Right lobe of liver (tissue), 6 donors: ENCODE results near the gene HELQ. TPM values are rescaled to one million over a fixed set of nuclear protein-coding genes. Genes with fewer than 3 reads are reported as not detected.
A peak's percentile ranks its signal among the peaks of the same experiment; 100 is the strongest.

Source experiments
- ATAC-seq, 4 donors: fragments of 200-7000 bp; cut with Tn5 transposase; one replicate each; pipeline ENCODE4 v1.9.1; 2020; ENCODE audit warnings: mild to moderate bottlenecking in 4 of 4, moderate library complexity in 4 of 4
- DNase-seq, 3 donors: peaks; one replicate each; pipeline ENCODE4 v3.0.0-alpha.2; 2020
- H3K27ac ChIP-seq, 3 donors: fragments of 200-600 bp; one replicate each; pipeline ENCODE4 v1.8.0; 2022
- H3K27me3 ChIP-seq, 2 donors: fragments of 200-600 bp; one replicate each; pipeline ENCODE4 v1.8.0; 2022
- H3K36me3 ChIP-seq, 4 donors: fragments of 200-600 bp; sonication (generic) in 1 of 4; one replicate each; pipeline versions ENCODE4 v1.5.1 to v1.8.0; 2017 to 2022; ENCODE audit warnings: control low read depth in 1 of 4
- H3K4me1 ChIP-seq, 4 donors: fragments of 200-600 bp; sonication (generic) in 1 of 4; one replicate each; pipeline versions ENCODE4 v1.5.1 to v1.8.0; 2017 to 2022; ENCODE audit warnings: control low read depth in 1 of 4
- H3K4me3 ChIP-seq, 3 donors: fragments of 200-600 bp; one replicate each; pipeline ENCODE4 v1.8.0; 2022
- H3K9me3 ChIP-seq, 4 donors: fragments of 200-600 bp; sonication (generic) in 1 of 4; one replicate each; pipeline versions ENCODE4 v1.5.1 to v1.8.0; 2017 to 2022; ENCODE audit warnings: control low read depth in 1 of 4
- POLR2A ChIP-seq: fragments of 450-650 bp; IDR thresholded peaks from one replicate; pipeline ENCODE4 v1.6.1; 2017; ENCODE audit warnings: antibody characterized with exemption, mild to moderate bottlenecking
- WGBS: methylation state at CpG from one replicate; pipeline ENCODE4 v1.1.6; 2018; ENCODE audit warnings: low coverage, low lambda C conversion rate; ENCODE audit not compliant: insufficient coverage; ENCODE audit errors: missing lambda C conversion rate; 5-methylcytosine and 5-hydroxymethylcytosine counted together
- intact Hi-C, 2 donors: fragments of 100-400 bp; cut with DNase I; formaldehyde crosslinking; loops; one replicate each; pipeline versions ENCODE4 v1.11.2 to v1.14.1; 2022
- long read RNA-seq: library from polyadenylated mRNA; unstranded; transcript quantifications from one replicate; pipeline ENCODE4 v2.0.0, GENCODE V29; 2019
- total RNA-seq, 6 experiments: library from RNA; depleted of rRNA in 2 of 6; stranded (reverse); fragments of >200 nt in 2 of 6; fragmentation: NEBNext Ultra II Directional in 3 of 6; extraction: Animal tissue kit (Norgen Biotek cat#: 25700) in 3 of 6; gene quantifications; one replicate each; pipeline versions ENCODE4 v1.1.0 to v1.2.4, GENCODE V29; 2016 to 2023
- TF ChIP-seq, protein P1 (sequence below), 4 donors: fragments of 200-600 bp in 3 of 4; fragments of 450-650 bp in 1 of 4; IDR thresholded peaks; one replicate each; pipeline versions ENCODE4 v1.5.1 to v1.8.0; 2016 to 2022; ENCODE audit warnings: antibody characterized with exemption in 4 of 4, mild to moderate bottlenecking in 2 of 4
- donor health status: DM: no; HTN: yes; CAD: no.
- donor health status: DM: no; HTN: no; CAD: no.
- donor health status: DM: no; HTN: no; CAD: no.
- donor health status: DM: no; HTN: yes; CAD: no.
- donor health status: DM: no; HTN: yes; CAD: no.

HELQ gene, protein sequence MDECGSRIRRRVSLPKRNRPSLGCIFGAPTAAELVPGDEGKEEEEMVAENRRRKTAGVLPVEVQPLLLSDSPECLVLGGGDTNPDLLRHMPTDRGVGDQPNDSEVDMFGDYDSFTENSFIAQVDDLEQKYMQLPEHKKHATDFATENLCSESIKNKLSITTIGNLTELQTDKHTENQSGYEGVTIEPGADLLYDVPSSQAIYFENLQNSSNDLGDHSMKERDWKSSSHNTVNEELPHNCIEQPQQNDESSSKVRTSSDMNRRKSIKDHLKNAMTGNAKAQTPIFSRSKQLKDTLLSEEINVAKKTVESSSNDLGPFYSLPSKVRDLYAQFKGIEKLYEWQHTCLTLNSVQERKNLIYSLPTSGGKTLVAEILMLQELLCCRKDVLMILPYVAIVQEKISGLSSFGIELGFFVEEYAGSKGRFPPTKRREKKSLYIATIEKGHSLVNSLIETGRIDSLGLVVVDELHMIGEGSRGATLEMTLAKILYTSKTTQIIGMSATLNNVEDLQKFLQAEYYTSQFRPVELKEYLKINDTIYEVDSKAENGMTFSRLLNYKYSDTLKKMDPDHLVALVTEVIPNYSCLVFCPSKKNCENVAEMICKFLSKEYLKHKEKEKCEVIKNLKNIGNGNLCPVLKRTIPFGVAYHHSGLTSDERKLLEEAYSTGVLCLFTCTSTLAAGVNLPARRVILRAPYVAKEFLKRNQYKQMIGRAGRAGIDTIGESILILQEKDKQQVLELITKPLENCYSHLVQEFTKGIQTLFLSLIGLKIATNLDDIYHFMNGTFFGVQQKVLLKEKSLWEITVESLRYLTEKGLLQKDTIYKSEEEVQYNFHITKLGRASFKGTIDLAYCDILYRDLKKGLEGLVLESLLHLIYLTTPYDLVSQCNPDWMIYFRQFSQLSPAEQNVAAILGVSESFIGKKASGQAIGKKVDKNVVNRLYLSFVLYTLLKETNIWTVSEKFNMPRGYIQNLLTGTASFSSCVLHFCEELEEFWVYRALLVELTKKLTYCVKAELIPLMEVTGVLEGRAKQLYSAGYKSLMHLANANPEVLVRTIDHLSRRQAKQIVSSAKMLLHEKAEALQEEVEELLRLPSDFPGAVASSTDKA
- 1 to 10 TPM; 5.6 to 8.0 (median 7.5) TPM for total RNA-seq
- long read RNA-seq, partial matches to known transcripts: 1 of 2 reads
- long read RNA-seq, other reads (novel, unspliced or antisense): 0 of 2 reads

DNA sequence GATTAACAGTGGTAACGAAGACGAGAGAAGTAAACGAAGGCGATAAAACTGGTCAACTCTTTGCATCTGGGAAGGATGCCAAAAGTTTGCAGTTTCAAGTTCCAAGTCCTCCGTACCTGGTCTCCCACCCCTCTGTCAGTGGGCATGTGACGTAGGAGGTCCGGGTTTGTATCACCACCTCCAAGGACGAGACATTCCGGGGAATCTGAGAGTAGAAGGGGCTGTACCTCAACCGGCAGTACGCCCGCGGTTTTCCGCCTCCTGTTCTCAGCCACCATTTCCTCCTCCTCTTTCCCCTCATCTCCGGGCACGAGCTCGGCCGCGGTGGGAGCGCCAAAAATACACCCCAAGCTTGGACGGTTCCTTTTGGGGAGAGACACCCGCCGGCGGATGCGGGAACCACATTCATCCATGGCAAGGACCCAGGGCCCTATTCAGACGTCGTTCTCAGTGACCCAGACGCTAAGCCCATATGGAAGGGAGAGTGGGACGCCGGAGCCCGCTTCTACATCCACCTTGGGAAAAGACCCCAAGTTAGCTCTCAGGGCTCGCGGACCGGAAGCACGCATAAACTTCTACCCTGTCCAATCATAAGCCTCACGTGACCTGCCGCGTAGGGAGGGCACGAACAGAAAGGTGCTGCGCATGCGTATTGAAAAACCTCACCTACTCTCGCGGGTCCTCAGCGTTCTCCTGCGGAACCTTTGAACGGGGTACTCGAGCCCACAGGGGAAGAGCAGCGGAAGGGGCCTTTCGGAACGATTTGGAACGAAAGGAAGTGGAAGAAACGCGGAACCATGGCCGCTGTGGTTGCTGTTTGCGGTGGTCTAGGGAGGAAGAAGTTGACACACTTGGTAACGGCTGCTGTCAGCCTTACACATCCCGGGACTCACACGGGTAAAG lies at the start of gene HELQ, which contains the start of gene MRPS18C:
TSS of gene HELQ (minus strand) at position 543 of the 903 bp plus-strand sequence. CDS start at position 413, 130 bp downstream.
TSS of gene MRPS18C (plus strand) at position 778 of the 903 bp plus-strand sequence. CDS start at position 798, 20 bp downstream.
- intact Hi-C loops: no loop called here
- H3K4me3 ChIP-seq: peak within 1 kb of the TSS; percentile 72 to 75 (median 75)
- ATAC-seq: peak; percentile 97 to 98 (median 98)
- H3K9me3 ChIP-seq: no peaks in the 10 kb centered on the region
- peak within 1 kb of the TSS; percentile 93 to 94 (median 93) for H3K27ac ChIP-seq
- TF ChIP-seq, protein P1, sequence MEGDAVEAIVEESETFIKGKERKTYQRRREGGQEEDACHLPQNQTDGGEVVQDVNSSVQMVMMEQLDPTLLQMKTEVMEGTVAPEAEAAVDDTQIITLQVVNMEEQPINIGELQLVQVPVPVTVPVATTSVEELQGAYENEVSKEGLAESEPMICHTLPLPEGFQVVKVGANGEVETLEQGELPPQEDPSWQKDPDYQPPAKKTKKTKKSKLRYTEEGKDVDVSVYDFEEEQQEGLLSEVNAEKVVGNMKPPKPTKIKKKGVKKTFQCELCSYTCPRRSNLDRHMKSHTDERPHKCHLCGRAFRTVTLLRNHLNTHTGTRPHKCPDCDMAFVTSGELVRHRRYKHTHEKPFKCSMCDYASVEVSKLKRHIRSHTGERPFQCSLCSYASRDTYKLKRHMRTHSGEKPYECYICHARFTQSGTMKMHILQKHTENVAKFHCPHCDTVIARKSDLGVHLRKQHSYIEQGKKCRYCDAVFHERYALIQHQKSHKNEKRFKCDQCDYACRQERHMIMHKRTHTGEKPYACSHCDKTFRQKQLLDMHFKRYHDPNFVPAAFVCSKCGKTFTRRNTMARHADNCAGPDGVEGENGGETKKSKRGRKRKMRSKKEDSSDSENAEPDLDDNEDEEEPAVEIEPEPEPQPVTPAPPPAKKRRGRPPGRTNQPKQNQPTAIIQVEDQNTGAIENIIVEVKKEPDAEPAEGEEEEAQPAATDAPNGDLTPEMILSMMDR (IDR thresholded peaks at IDR 0.05): peak; percentile 6 to 27 (median 20)
- peak; percentile 78 for TF ChIP-seq POLR2A
- WGBS: 0% methylated on average over 42 of the region's 58 CpGs
- peaks cover 0 to 11% (median 4%) of the 10 kb centered on the region in 4 donors for H3K4me1 ChIP-seq
- no peaks in the 10 kb centered on the region for H3K27me3 ChIP-seq
- peak; percentile 94 to 97 (median 96) for DNase-seq
- peaks cover 0 to 38% (median 5%) of the 10 kb centered on the region in 4 donors for H3K36me3 ChIP-seq

DNA sequence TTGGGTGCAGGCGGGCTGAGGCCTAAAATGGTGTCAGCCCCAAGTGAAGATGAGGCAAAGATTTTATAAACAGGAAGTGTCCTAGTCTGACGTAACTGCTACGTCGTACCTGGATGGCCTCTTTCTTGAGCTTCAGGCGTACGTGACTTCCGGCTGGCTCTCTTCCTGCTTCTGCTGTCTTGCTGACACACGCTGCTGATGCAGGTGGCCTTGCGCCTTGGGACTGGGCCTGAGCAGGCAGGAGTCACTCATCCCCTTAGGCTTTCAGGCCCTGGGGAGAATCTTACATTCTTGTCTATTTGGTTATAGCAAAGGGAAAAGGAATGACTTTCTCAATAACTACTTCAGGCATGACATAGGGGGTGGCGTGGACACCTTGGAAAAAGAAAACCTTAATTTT lies 49.4 kb upstream of the HELQ start:
- peak in 1 of 4 donors; percentile 16 for ATAC-seq
- intact Hi-C loops: loop anchor here (5.0 to 10.0 kb wide), 2 partner anchors 130 to 132 kb away; no protein-coding TSS in a partner anchor

DNA sequence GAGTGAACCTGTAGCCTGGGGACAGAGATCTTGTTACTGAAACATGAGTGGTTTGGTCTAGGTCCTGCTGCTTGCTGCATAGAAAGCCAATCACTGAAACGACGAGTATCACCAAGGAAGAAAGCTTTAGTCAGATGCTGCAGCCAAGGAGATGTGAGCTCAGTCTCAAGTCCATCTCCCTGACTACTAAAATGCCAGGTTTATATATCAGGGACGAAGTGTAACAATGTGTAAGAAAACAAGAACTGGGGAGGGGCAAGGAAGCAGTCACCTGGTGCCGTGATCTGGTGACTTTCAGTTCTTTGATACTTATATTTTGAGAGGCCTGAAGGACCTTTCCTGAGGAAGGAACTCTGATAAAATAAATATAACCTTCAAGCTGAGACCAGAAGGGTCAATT lies 48.9 kb upstream of the HELQ start:
- Histone ChIP-seq H3K9me3 (no peaks in the 10 kb centered on the region), H3K36me3 (no peaks in the 10 kb centered on the region), H3K27me3 (no peaks in the 10 kb centered on the region), H3K4me3 (no peak overlapping the region), H3K4me1 (no peaks in the 10 kb centered on the region), H3K27ac (no peak overlapping the region)
- intact Hi-C loops: loop anchor here in 1 of 2 donors (10.0 kb wide), 1 partner anchor 130 kb away; no protein-coding TSS in a partner anchor
- 35% methylated on average over 4 of the region's 4 CpGs for WGBS
- DNase-seq (no peak), ATAC-seq (no peak)
- no peak for TF ChIP-seq POLR2A
- TF ChIP-seq, protein P1 (IDR thresholded peaks at IDR 0.05): no peak

More for the DNA sequence above, 49.4 kb upstream of the HELQ start:
- Histone ChIP-seq H3K9me3 (no peaks in the 10 kb centered on the region), H3K27ac (no peak overlapping the region), H3K4me3 (no peak overlapping the region), H3K27me3 (no peaks in the 10 kb centered on the region), H3K36me3 (no peaks in the 10 kb centered on the region), H3K4me1 (no peaks in the 10 kb centered on the region)
- no peak for TF ChIP-seq POLR2A
- TF ChIP-seq, protein P1 (IDR thresholded peaks at IDR 0.05): no peak
- 74% methylated on average over 7 of the region's 10 CpGs for WGBS
- peak in 1 of 3 donors; percentile 42 for DNase-seq
